Neural progenitor cell (in vitro differentiated cells): ENCODE results near the gene JOSD2. TPM values are rescaled to one million over a fixed set of nuclear protein-coding genes. Genes with fewer than 3 reads are reported as not detected.

Experiments used
- DNase-seq: peaks from one replicate; pipeline ENCODE4 v3.0.0-alpha.2; 2016; ENCODE audit warnings: low spot score
- H2AFZ ChIP-seq: fragments of 200-600 bp; sonication (generic); replicated peaks from 2 replicates; pipeline ENCODE4 v1.6.1; 2016; ENCODE audit warnings: antibody characterized with exemption
- H3F3A ChIP-seq: fragments of 200-600 bp; sonication (generic); 2 replicates; pipeline ENCODE4 v1.6.1; 2016; ENCODE audit warnings: antibody characterized with exemption, low read depth
- H3K27ac ChIP-seq: fragments of 200-600 bp; sonication (generic); 2 replicates; pipeline ENCODE4 v1.5.1; 2016; ENCODE audit warnings: mild to moderate bottlenecking
- H3K27me3 ChIP-seq: fragments of 200-600 bp; sonication (generic); 2 replicates; pipeline ENCODE4 v1.6.1; 2016; ENCODE audit warnings: mild to moderate bottlenecking, moderate library complexity
- H3K36me3 ChIP-seq: fragments of 200-600 bp; sonication (generic); 2 replicates; pipeline ENCODE4 v1.5.1; 2016
- H3K4me1 ChIP-seq: fragments of 200-600 bp; sonication (generic); 2 replicates; pipeline ENCODE4 v1.6.1; 2016; ENCODE audit warnings: mixed run types
- H3K4me2 ChIP-seq: fragments of 200-600 bp; sonication (generic); 2 replicates; pipeline ENCODE4 v1.6.1; 2016
- H3K4me3 ChIP-seq: fragments of 200-600 bp; sonication (generic); 2 replicates; pipeline ENCODE4 v1.5.1; 2016
- H3K79me2 ChIP-seq: fragments of 200-600 bp; sonication (generic); 2 replicates; pipeline ENCODE4 v1.6.1; 2016; ENCODE audit warnings: low read depth
- H3K9ac ChIP-seq: fragments of 200-600 bp; sonication (generic); 2 replicates; pipeline ENCODE4 v1.6.1; 2016
- H3K9me3 ChIP-seq: fragments of 200-600 bp; sonication (generic); 2 replicates; pipeline ENCODE4 v1.5.1; 2016; ENCODE audit warnings: low read depth
- H4K20me1 ChIP-seq: fragments of 200-600 bp; sonication (generic); 2 replicates; pipeline ENCODE4 v1.6.1; 2016; ENCODE audit warnings: low read depth
- H3K27ac Mint-ChIP-seq: 3 replicates; pipeline ENCODE4 v1.8.0; 2021; ENCODE audit warnings: mixed read lengths
- H3K27me3 Mint-ChIP-seq: 2 replicates; pipeline ENCODE4 v1.8.0; 2022; ENCODE audit warnings: low read depth, mild to moderate bottlenecking, inconsistent platforms, moderate library complexity, mixed read lengths; ENCODE audit not compliant: insufficient read depth
- H3K36me3 Mint-ChIP-seq: 3 replicates; pipeline ENCODE4 v1.8.0; 2021; ENCODE audit warnings: mixed read lengths
- H3K4me1 Mint-ChIP-seq: 3 replicates; pipeline ENCODE4 v1.8.0; 2021; ENCODE audit warnings: mixed read lengths
- H3K4me3 Mint-ChIP-seq: 3 replicates; pipeline ENCODE4 v1.8.0; 2021; ENCODE audit warnings: mild to moderate bottlenecking, moderate library complexity, mixed read lengths
- H3K9me3 Mint-ChIP-seq: 3 replicates; pipeline ENCODE4 v1.8.0; 2020; ENCODE audit warnings: mixed read lengths
- CTCF ChIP-seq: fragments of 200-600 bp; sonication (generic); IDR thresholded peaks from 2 replicates; pipeline ENCODE4 v1.5.1; 2017; ENCODE audit warnings: antibody characterized with exemption, mild to moderate bottlenecking
- EZH2 ChIP-seq: fragments of 200-600 bp; sonication (generic); IDR thresholded peaks from 2 replicates; pipeline ENCODE4 v1.6.1; 2017; ENCODE audit warnings: antibody characterized with exemption, mild to moderate bottlenecking, moderate library complexity
- EZH2phosphoT487 ChIP-seq: fragments of 200-600 bp; sonication (generic); IDR thresholded peaks from 2 replicates; pipeline ENCODE4 v1.6.1; 2017; ENCODE audit warnings: antibody characterized with exemption
- total RNA-seq: library from RNA; depleted of rRNA; stranded (reverse); fragments of >200 nt; gene quantifications from 2 replicates; pipeline ENCODE4 v1.2.3, GENCODE V29; 2015; ENCODE audit warnings: low replicate concordance

Gene JOSD2
- total RNA-seq, 1 donor from 2014 or later: 1.7 TPM

GRCh38 chr19:50468818-50469217, 42.2 kb downstream of the JOSD2 start:
- DNase-seq: no peak
- Mint-ChIP-seq H3K27me3 (peaks cover 20% of the 10 kb centered on the region), H3K27ac (no peak overlapping the region), H3K36me3 (no peaks in the 10 kb centered on the region), H3K4me1 (peaks cover 18% of the 10 kb centered on the region), H3K4me3 (no peak overlapping the region), H3K9me3 (no peaks in the 10 kb centered on the region)
- Histone ChIP-seq H4K20me1 (no peaks in the 10 kb centered on the region), H3K9ac (no peak overlapping the region), H3F3A (peaks cover 22% of the 10 kb centered on the region), H3K4me2 (no peak overlapping the region), H3K27ac (no peak overlapping the region), H3K79me2 (no peaks in the 10 kb centered on the region), H2AFZ (no peak overlapping the region), H3K4me3 (no peak overlapping the region), H3K9me3 (no peaks in the 10 kb centered on the region), H3K4me1 (peaks cover 10% of the 10 kb centered on the region), H3K27me3 (no peaks in the 10 kb centered on the region), H3K36me3 (no peaks in the 10 kb centered on the region)
- TF ChIP-seq CTCF: no peak
- TF ChIP-seq EZH2phosphoT487: no peak
- no peak for TF ChIP-seq EZH2

GRCh38 chr19:50467566-50467965, 43.4 kb downstream of the JOSD2 start:
- Histone ChIP-seq H3K4me1 (peaks cover 10% of the 10 kb centered on the region), H3K9ac (no peak overlapping the region), H3K9me3 (no peaks in the 10 kb centered on the region), H3K27me3 (no peaks in the 10 kb centered on the region), H3K79me2 (no peaks in the 10 kb centered on the region), H3F3A (peaks cover 21% of the 10 kb centered on the region), H3K27ac (no peak overlapping the region), H2AFZ (no peak overlapping the region), H3K4me2 (no peak overlapping the region), H3K4me3 (no peak overlapping the region), H3K36me3 (no peaks in the 10 kb centered on the region), H4K20me1 (no peaks in the 10 kb centered on the region)
- Mint-ChIP-seq H3K4me1 (peaks cover 18% of the 10 kb centered on the region), H3K27ac (no peak overlapping the region), H3K36me3 (no peaks in the 10 kb centered on the region), H3K27me3 (peaks cover 20% of the 10 kb centered on the region), H3K4me3 (peak overlapping the region; percentile 59), H3K9me3 (no peaks in the 10 kb centered on the region)
- DNase-seq: no peak
- no peak for TF ChIP-seq EZH2phosphoT487
- TF ChIP-seq EZH2: no peak
- TF ChIP-seq CTCF: no peak

- Histone ChIP-seq H3K4me3 (no peak overlapping the region), H3K79me2 (no peaks in the 10 kb centered on the region), H3K4me2 (no peak overlapping the region), H3K9me3 (no peaks in the 10 kb centered on the region), H3F3A (peaks cover 12% of the 10 kb centered on the region), H3K4me1 (peaks cover 10% of the 10 kb centered on the region), H3K9ac (no peak overlapping the region), H2AFZ (no peak overlapping the region), H3K27me3 (no peaks in the 10 kb centered on the region), H3K36me3 (no peaks in the 10 kb centered on the region), H4K20me1 (no peaks in the 10 kb centered on the region), H3K27ac (no peak overlapping the region)
- Mint-ChIP-seq H3K4me1 (peaks cover 18% of the 10 kb centered on the region), H3K36me3 (no peaks in the 10 kb centered on the region), H3K27me3 (peaks cover 20% of the 10 kb centered on the region), H3K4me3 (no peak overlapping the region), H3K9me3 (no peaks in the 10 kb centered on the region), H3K27ac (no peak overlapping the region)
- TF ChIP-seq CTCF (no peak), EZH2phosphoT487 (no peak), EZH2 (no peak)
- no peak for DNase-seq
These were observed 44.3 kb downstream of the JOSD2 start for GRCh38 chr19:50466706-50467039.
